HG03103 (cell line): ENCODE results near the gene FHIT.
"Not testable (repeated sequence)": the region's sequence is repeated elsewhere in the genome, so short reads cannot be mapped to it uniquely, and the experiment has no call there.

Experiments used
- ATAC-seq: cut with Tn5 transposase; IDR thresholded peaks from one replicate; pipeline ENCODE4 v1.9.1; 2021; ENCODE audit warnings: low read depth; ENCODE audit not compliant: unreplicated experiment

The FHIT gene

GRCh38 chr3:61066222-61066621 is 185.0 kb downstream of the FHIT start:
- ATAC-seq: not testable (repeated sequence)

- no peak for ATAC-seq
These were observed 185.7 kb downstream of the FHIT start for GRCh38 chr3:61065451-61066011.

- no peak for ATAC-seq
These were observed 190.0 kb downstream of the FHIT start for GRCh38 chr3:61061092-61061723.

GRCh38 chr3:61060411-61060861 is 190.8 kb downstream of the FHIT start:
- ATAC-seq: no peak

- no peak for ATAC-seq
These were observed 192.4 kb downstream of the FHIT start for GRCh38 chr3:61058836-61059235.

- no peak for ATAC-seq
These were observed 193.8 kb downstream of the FHIT start for GRCh38 chr3:61057464-61057863.

GRCh38 chr3:61055447-61055846 is 195.8 kb downstream of the FHIT start:
- no peak for ATAC-seq

- no peak for ATAC-seq
These were observed 197.3 kb downstream of the FHIT start for GRCh38 chr3:61053781-61054496.

- no peak for ATAC-seq
These were observed 198.4 kb downstream of the FHIT start for GRCh38 chr3:61052851-61053250.

GRCh38 chr3:61051666-61052065 is 199.6 kb downstream of the FHIT start:
- ATAC-seq: no peak

- ATAC-seq: not testable (repeated sequence)
These were observed 206.1 kb downstream of the FHIT start for GRCh38 chr3:61045169-61045568.

GRCh38 chr3:61043156-61043555 is 208.1 kb downstream of the FHIT start:
- no peak for ATAC-seq

- ATAC-seq: no peak
These were observed 210.6 kb downstream of the FHIT start for GRCh38 chr3:61040618-61041017.

GRCh38 chr3:61035573-61035972 is 215.7 kb downstream of the FHIT start:
- ATAC-seq: no peak

- no peak for ATAC-seq
These were observed 218.3 kb downstream of the FHIT start for GRCh38 chr3:61032991-61033390.

- ATAC-seq: no peak
These were observed 219.7 kb downstream of the FHIT start for GRCh38 chr3:61031503-61031902.

GRCh38 chr3:61030469-61031035 is 220.7 kb downstream of the FHIT start:
- ATAC-seq: no peak

- ATAC-seq: no peak
These were observed 222.1 kb downstream of the FHIT start for GRCh38 chr3:61029194-61029593.

- no peak for ATAC-seq
These were observed 232.4 kb downstream of the FHIT start for GRCh38 chr3:61018807-61019206.

GRCh38 chr3:61017028-61017427 is 234.2 kb downstream of the FHIT start:
- not testable (repeated sequence) for ATAC-seq

- no peak for ATAC-seq
These were observed 235.4 kb downstream of the FHIT start for GRCh38 chr3:61015859-61016258.

- ATAC-seq: no peak
These were observed 235.8 kb downstream of the FHIT start for GRCh38 chr3:61015408-61015807.
